ENCODE data around the gene PIGR. TPM values are rescaled to one million over a fixed set of nuclear protein-coding genes. Genes with fewer than 3 reads are reported as not detected.

PIGR gene
- total and polyA plus RNA-seq, 8 donors: 0.11 to 587 (median 0.22) TPM

- Histone ChIP-seq H3K27me3 (no peaks in the 10 kb centered on the region), H3K4me3 (no peak overlapping the region), H3K36me3 (no peaks in the 10 kb centered on the region), H3K4me1 (peaks cover 9 to 11% of the 10 kb centered on the region in 2 donors), H3K27ac (peak overlapping the region in 1 of 2 donors; percentile 7), H3K9me3 (no peaks in the 10 kb centered on the region)
- intact Hi-C loops (cut with DNase I): no loop called here
- ATAC-seq: no peak
- no peak for DNase-seq
- TF ChIP-seq, protein P1, sequence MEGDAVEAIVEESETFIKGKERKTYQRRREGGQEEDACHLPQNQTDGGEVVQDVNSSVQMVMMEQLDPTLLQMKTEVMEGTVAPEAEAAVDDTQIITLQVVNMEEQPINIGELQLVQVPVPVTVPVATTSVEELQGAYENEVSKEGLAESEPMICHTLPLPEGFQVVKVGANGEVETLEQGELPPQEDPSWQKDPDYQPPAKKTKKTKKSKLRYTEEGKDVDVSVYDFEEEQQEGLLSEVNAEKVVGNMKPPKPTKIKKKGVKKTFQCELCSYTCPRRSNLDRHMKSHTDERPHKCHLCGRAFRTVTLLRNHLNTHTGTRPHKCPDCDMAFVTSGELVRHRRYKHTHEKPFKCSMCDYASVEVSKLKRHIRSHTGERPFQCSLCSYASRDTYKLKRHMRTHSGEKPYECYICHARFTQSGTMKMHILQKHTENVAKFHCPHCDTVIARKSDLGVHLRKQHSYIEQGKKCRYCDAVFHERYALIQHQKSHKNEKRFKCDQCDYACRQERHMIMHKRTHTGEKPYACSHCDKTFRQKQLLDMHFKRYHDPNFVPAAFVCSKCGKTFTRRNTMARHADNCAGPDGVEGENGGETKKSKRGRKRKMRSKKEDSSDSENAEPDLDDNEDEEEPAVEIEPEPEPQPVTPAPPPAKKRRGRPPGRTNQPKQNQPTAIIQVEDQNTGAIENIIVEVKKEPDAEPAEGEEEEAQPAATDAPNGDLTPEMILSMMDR (IDR thresholded peaks at IDR 0.05): no peak
Measured at GRCh38 chr1:206895325-206895724, 50.9 kb downstream of the PIGR start.

GRCh38 chr1:206893380-206893779, 52.9 kb downstream of the PIGR start:
- DNase-seq: no peak
- intact Hi-C loops (cut with DNase I): no loop called here
- TF ChIP-seq, protein P1 (IDR thresholded peaks at IDR 0.05): no peak
- Histone ChIP-seq H3K4me3 (no peak overlapping the region), H3K36me3 (no peaks in the 10 kb centered on the region), H3K27ac (no peak overlapping the region), H3K4me1 (peaks cover 10 to 15% of the 10 kb centered on the region in 2 donors), H3K9me3 (no peaks in the 10 kb centered on the region), H3K27me3 (no peaks in the 10 kb centered on the region)
- ATAC-seq: no peak

GRCh38 chr1:206892351-206892984, 53.8 kb downstream of the PIGR start:
- Histone ChIP-seq H3K27me3 (no peaks in the 10 kb centered on the region), H3K4me1 (peaks cover 10 to 15% of the 10 kb centered on the region in 2 donors), H3K4me3 (no peak overlapping the region), H3K9me3 (no peaks in the 10 kb centered on the region), H3K27ac (no peak overlapping the region), H3K36me3 (no peaks in the 10 kb centered on the region)
- DNase-seq (no peak), ATAC-seq (no peak)
- intact Hi-C loops (cut with DNase I): no loop called here
- TF ChIP-seq, protein P1 (IDR thresholded peaks at IDR 0.05): no peak

DNA sequence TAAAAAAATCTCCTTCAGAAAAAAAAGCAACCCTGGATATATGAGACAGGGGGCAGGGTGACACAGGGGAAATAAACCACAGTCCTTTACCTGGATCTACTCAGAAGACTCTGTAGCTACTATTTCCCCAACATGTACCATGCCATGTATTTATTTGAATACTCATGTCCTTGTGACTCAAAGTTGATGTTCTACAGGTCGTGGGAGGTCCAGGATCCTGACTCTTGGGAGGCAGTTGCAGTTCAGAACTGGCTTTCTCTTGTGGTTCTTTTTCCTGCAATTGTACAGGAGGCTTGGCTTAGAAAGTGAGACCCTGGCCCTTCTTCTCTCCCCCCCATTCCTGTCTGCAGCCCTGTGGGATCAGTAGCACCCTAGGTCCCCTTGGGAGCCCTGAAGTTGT, 54.9 kb downstream of the PIGR start:
- TF ChIP-seq, protein P1 (IDR thresholded peaks at IDR 0.05): no peak
- H3K9me3 ChIP-seq: no peaks in the 10 kb centered on the region
- no peaks in the 10 kb centered on the region for H3K36me3 ChIP-seq
- intact Hi-C loops (cut with DNase I): no loop called here
- no peak overlapping the region for H3K4me3 ChIP-seq
- ATAC-seq (no peak), DNase-seq (no peak)
- H3K4me1 ChIP-seq: peaks cover 10 to 15% of the 10 kb centered on the region in 2 donors
- H3K27ac ChIP-seq: no peak overlapping the region
- no peaks in the 10 kb centered on the region for H3K27me3 ChIP-seq

DNA sequence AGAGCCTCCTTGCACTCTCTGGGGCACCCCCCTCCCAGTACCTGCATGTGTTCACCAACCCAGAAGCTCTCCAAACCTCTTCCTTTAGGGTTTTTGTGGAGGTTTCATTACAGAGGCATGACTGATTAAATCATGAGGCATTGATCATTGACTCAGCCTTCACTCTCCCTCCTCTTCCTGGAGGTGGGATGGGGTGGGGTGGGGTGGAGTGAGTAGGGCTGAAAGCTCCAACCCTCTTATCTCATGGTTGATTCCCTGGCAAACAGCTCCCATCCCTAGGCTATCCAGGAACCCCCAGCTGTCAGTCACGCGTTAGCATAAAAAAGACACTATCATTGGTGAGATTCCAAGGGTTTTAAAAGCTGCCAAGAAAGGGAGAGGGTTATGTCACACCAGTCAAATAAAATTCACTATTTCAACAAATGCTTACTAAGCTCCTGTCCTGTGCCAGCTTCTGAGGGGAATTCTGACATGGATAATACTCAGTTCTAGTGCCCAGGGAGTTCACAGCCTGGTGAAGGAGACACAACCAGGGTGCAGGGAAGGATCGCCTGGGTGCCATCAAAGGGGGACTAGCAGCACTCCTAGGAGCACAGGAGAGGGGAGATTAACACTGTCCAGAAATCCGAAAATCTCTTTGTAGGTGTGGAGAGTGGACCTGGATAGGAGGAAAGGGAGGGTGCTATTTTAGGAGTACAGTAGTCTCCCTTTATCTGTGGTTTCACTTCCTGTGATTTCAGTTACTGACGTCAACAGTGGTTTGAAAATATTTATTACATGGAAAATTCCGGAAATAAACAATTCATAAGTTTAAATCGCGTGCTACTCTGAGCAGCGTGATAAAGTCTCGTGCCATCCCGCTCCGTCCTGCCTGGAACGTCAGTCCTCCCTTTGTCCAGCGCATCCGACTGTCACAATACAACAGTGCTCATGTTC, 55.9 kb downstream of the PIGR start:
- H3K9me3 ChIP-seq: no peaks in the 10 kb centered on the region
- intact Hi-C loops (cut with DNase I): no loop called here
- peak in 1 of 4 donors; percentile 63 for DNase-seq

More for the DNA sequence above, 55.9 kb downstream of the PIGR start:
- H3K27ac ChIP-seq: no peak overlapping the region
- H3K36me3 ChIP-seq: no peaks in the 10 kb centered on the region
- peaks cover 5 to 15% of the 10 kb centered on the region in 2 donors for H3K4me1 ChIP-seq
- ATAC-seq: peak; percentile 47
- no peaks in the 10 kb centered on the region for H3K27me3 ChIP-seq
- TF ChIP-seq, protein P1 (IDR thresholded peaks at IDR 0.05): no peak
- no peak overlapping the region for H3K4me3 ChIP-seq
